GM21515 (cell line): Measurements from ENCODE around the gene FGD6.
"Not testable (repeated sequence)": the region's sequence is repeated elsewhere in the genome, so short reads cannot be mapped to it uniquely, and the experiment has no call there.

Source experiments
- ATAC-seq: cut with Tn5 transposase; IDR thresholded peaks from one replicate; pipeline ENCODE4 v1.9.1; 2021; ENCODE audit not compliant: unreplicated experiment

Gene FGD6

GRCh38 chr12:95205685-95206084, 11.6 kb downstream of the FGD6 start:
- ATAC-seq, result no peak

- ATAC-seq, result no peak
These were observed 12.1 kb downstream of the FGD6 start for GRCh38 chr12:95205016-95205624.

- no peak for ATAC-seq
These were observed 13.0 kb downstream of the FGD6 start for GRCh38 chr12:95204141-95204866.

GRCh38 chr12:95203487-95204030, 13.7 kb downstream of the FGD6 start:
- no peak for ATAC-seq

GRCh38 chr12:95202691-95203486, 14.4 kb downstream of the FGD6 start:
- ATAC-seq, result no peak

GRCh38 chr12:95201056-95201670, 16.1 kb downstream of the FGD6 start:
- no peak for ATAC-seq

GRCh38 chr12:95200128-95200894, 17.0 kb downstream of the FGD6 start:
- no peak for ATAC-seq

GRCh38 chr12:95198914-95199313, 18.4 kb downstream of the FGD6 start:
- peak; percentile 56 for ATAC-seq

GRCh38 chr12:95197636-95198035, 19.6 kb downstream of the FGD6 start:
- ATAC-seq, result no peak

GRCh38 chr12:95196875-95197569, 20.2 kb downstream of the FGD6 start:
- ATAC-seq, result not testable (repeated sequence)

- ATAC-seq, result no peak
These were observed 22.1 kb downstream of the FGD6 start for GRCh38 chr12:95195122-95195521.

- ATAC-seq, result no peak
These were observed 24.1 kb downstream of the FGD6 start for GRCh38 chr12:95193139-95193538.

GRCh38 chr12:95192271-95192670, 25.0 kb downstream of the FGD6 start:
- ATAC-seq, result no peak

- ATAC-seq, result no peak
These were observed 26.1 kb downstream of the FGD6 start for GRCh38 chr12:95191060-95191696.

GRCh38 chr12:95187865-95188415, 29.3 kb downstream of the FGD6 start:
- no peak for ATAC-seq

GRCh38 chr12:95185854-95186253, 31.4 kb downstream of the FGD6 start:
- ATAC-seq, result no peak

- ATAC-seq, result no peak
These were observed 32.2 kb downstream of the FGD6 start for GRCh38 chr12:95185072-95185471.

GRCh38 chr12:95184121-95184520, 33.1 kb downstream of the FGD6 start:
- ATAC-seq, result no peak

GRCh38 chr12:95182868-95183415, 34.3 kb downstream of the FGD6 start:
- ATAC-seq, result no peak
